OCI-LY1 (cell line): Measurements from ENCODE around the gene PCK1.

Experiments used
- H2AFZ ChIP-seq: fragments of 200-600 bp; sonication (generic), shearing (Covaris generic); 2 replicates; pipeline ENCODE4 v1.6.0; 2014; ENCODE audit warnings: antibody characterized with exemption, mild to moderate bottlenecking, low read length
- H3F3A ChIP-seq: fragments of 200-600 bp; sonication (generic), shearing (Covaris generic); 2 replicates; pipeline ENCODE4 v1.6.0; 2014; ENCODE audit warnings: mild to moderate bottlenecking, antibody characterized with exemption, low read length, moderate library complexity; ENCODE audit not compliant: insufficient read depth
- H3K27ac ChIP-seq: fragments of 200-600 bp; sonication (generic); 2 replicates; pipeline ENCODE4 v1.5.1; 2014; ENCODE audit warnings: low read length, mixed run types, mild to moderate bottlenecking, low read depth; ENCODE audit not compliant: poor library complexity, severe bottlenecking
- H3K27me3 ChIP-seq: fragments of 200-600 bp; sonication (generic); 2 replicates; pipeline ENCODE4 v1.6.0; 2014; ENCODE audit warnings: antibody characterized with exemption, mild to moderate bottlenecking, low read length, moderate library complexity; ENCODE audit not compliant: insufficient read depth
- H3K36me3 ChIP-seq: fragments of 200-600 bp; sonication (generic); 2 replicates; pipeline ENCODE4 v1.6.1; 2014; ENCODE audit warnings: mild to moderate bottlenecking, antibody characterized with exemption, low read length, moderate library complexity, mixed read lengths; ENCODE audit not compliant: insufficient read depth
- H3K4me1 ChIP-seq: fragments of 200-600 bp; sonication (generic); 2 replicates; pipeline ENCODE4 v1.5.1; 2014; ENCODE audit warnings: mild to moderate bottlenecking, low read length, moderate library complexity; ENCODE audit not compliant: insufficient read depth, severe bottlenecking
- H3K4me2 ChIP-seq: fragments of 200-600 bp; sonication (generic), shearing (Covaris generic); 2 replicates; pipeline ENCODE4 v1.6.1; 2014; ENCODE audit warnings: low read length
- H3K4me3 ChIP-seq: fragments of 200-600 bp; sonication (generic); 2 replicates; pipeline ENCODE4 v1.5.1; 2014; ENCODE audit warnings: low read length, low read depth, mild to moderate bottlenecking, mixed read lengths; ENCODE audit not compliant: poor library complexity, severe bottlenecking
- H3K79me2 ChIP-seq: fragments of 200-600 bp; shearing (Covaris generic); 2 replicates; pipeline ENCODE4 v1.6.1; 2016; ENCODE audit warnings: mixed run types, low read length, mixed read lengths; ENCODE audit not compliant: insufficient read depth
- H3K9ac ChIP-seq: fragments of 200-600 bp; sonication (generic), shearing (Covaris generic); 2 replicates; pipeline ENCODE4 v1.6.1; 2014; ENCODE audit warnings: mild to moderate bottlenecking, low read length, mixed read lengths
- H3K9me2 ChIP-seq: fragments of 200-600 bp; sonication (generic), shearing (Covaris generic); 2 replicates; pipeline ENCODE4 v1.6.1; 2014; ENCODE audit warnings: low read depth, mild to moderate bottlenecking, low read length, mixed read lengths
- H3K9me3 ChIP-seq: fragments of 200-600 bp; shearing (Covaris generic); 2 replicates; pipeline ENCODE4 v1.6.1; 2014; ENCODE audit warnings: low read length, mixed read lengths
- H4K20me1 ChIP-seq: fragments of 200-600 bp; sonication (generic), shearing (Covaris generic); 2 replicates; pipeline ENCODE4 v1.6.0; 2016; ENCODE audit warnings: mild to moderate bottlenecking, low read length; ENCODE audit not compliant: insufficient read depth
- CTCF ChIP-seq: fragments of 200-600 bp; sonication (generic), shearing (Covaris generic); IDR thresholded peaks from 2 replicates; pipeline ENCODE4 v1.5.1; 2017; ENCODE audit warnings: mild to moderate bottlenecking, antibody characterized with exemption, low read length, moderate library complexity, mixed read lengths
- EZH2 ChIP-seq: fragments of 200-600 bp; sonication (generic), shearing (Covaris generic); IDR thresholded peaks from 2 replicates; pipeline ENCODE4 v1.8.0; 2017; ENCODE audit warnings: borderline replicate concordance, mixed run types, mild to moderate bottlenecking, antibody characterized with exemption, low read length, moderate library complexity, mixed read lengths

The PCK1 gene

GRCh38 chr20:57584768-57585461 lies 24.0 kb downstream of the PCK1 start:
- TF ChIP-seq CTCF = no peak
- TF ChIP-seq EZH2 = no peak
- no peaks in the 10 kb centered on the region for H4K20me1 ChIP-seq
- H3K9me3 ChIP-seq = peaks cover 3% of the 10 kb centered on the region; the same call in 1 of the 2 replicates
- H3K4me3 ChIP-seq = no peak overlapping the region
- no peak overlapping the region for H2AFZ ChIP-seq
- no peaks in the 10 kb centered on the region for H3F3A ChIP-seq
- no peak overlapping the region for H3K4me2 ChIP-seq
- peaks cover 22% of the 10 kb centered on the region; the same call in 1 of the 2 replicates for H3K27me3 ChIP-seq
- no peaks in the 10 kb centered on the region for H3K36me3 ChIP-seq
- H3K27ac ChIP-seq = no peak overlapping the region
- no peak overlapping the region for H3K9ac ChIP-seq
- H3K9me2 ChIP-seq = no peaks in the 10 kb centered on the region
- H3K79me2 ChIP-seq = no peaks in the 10 kb centered on the region
- H3K4me1 ChIP-seq = no peaks in the 10 kb centered on the region

- Histone ChIP-seq H4K20me1 (no peaks in the 10 kb centered on the region), H3K9me2 (no peaks in the 10 kb centered on the region), H3K9me3 (peaks cover 3% of the 10 kb centered on the region; the same call in 1 of the 2 replicates)
Measured at GRCh38 chr20:57585466-57586213, 24.7 kb downstream of the PCK1 start.

GRCh38 chr20:57586370-57586793 lies 25.5 kb downstream of the PCK1 start:
- no peak overlapping the region for H2AFZ ChIP-seq
- H4K20me1 ChIP-seq = no peaks in the 10 kb centered on the region
- TF ChIP-seq EZH2 (no peak), CTCF (no peak)
- H3K9me3 ChIP-seq = peaks cover 3% of the 10 kb centered on the region; the same call in 1 of the 2 replicates
- H3K4me2 ChIP-seq = no peak overlapping the region
- H3F3A ChIP-seq = no peaks in the 10 kb centered on the region
- H3K36me3 ChIP-seq = no peaks in the 10 kb centered on the region
- no peak overlapping the region for H3K27ac ChIP-seq
- H3K9me2 ChIP-seq = no peaks in the 10 kb centered on the region
- peaks cover 22% of the 10 kb centered on the region; the same call in 1 of the 2 replicates for H3K27me3 ChIP-seq
- H3K4me3 ChIP-seq = no peak overlapping the region
- H3K79me2 ChIP-seq = no peaks in the 10 kb centered on the region
- no peaks in the 10 kb centered on the region for H3K4me1 ChIP-seq
- no peak overlapping the region for H3K9ac ChIP-seq

More at GRCh38 chr20:57585466-57586213, 24.7 kb downstream of the PCK1 start:
- Histone ChIP-seq H3K9ac (no peak overlapping the region), H2AFZ (no peak overlapping the region), H3K27me3 (peaks cover 22% of the 10 kb centered on the region; the same call in 1 of the 2 replicates), H3F3A (no peaks in the 10 kb centered on the region), H3K79me2 (no peaks in the 10 kb centered on the region), H3K4me3 (no peak overlapping the region), H3K4me1 (no peaks in the 10 kb centered on the region), H3K4me2 (no peak overlapping the region), H3K36me3 (no peaks in the 10 kb centered on the region), H3K27ac (no peak overlapping the region)
- no peak for TF ChIP-seq EZH2
- TF ChIP-seq CTCF = no peak
